ENCODE results near the gene PDE6B.

The PDE6B gene

GRCh38 chr4:673349-674091, 48.1 kb downstream of the PDE6B start:
- no peaks in the 10 kb centered on the region for H3K9me3 ChIP-seq (ENCODE audit: severe bottlenecking)
- DNase-seq: no peak
- peak overlapping the region; percentile 64 for H3K27ac ChIP-seq
- H3K27me3 ChIP-seq (ENCODE audit: insufficient read depth, low read depth, severe bottlenecking): no peaks in the 10 kb centered on the region
- H3K36me3 ChIP-seq: peaks cover 30% of the 10 kb centered on the region
- TF ChIP-seq CTCF (IDR thresholded peaks at IDR 0.05; ENCODE audit: low read depth, low read length): no peak
- peak overlapping the region; percentile 57 for H3K4me3 ChIP-seq (ENCODE audit: low read depth, low read length)

GRCh38 chr4:674172-675035, 49.0 kb downstream of the PDE6B start, which contains the start of the genes ATP5ME and MYL5:
Gene ATP5ME, minus strand, starts transcription at chr4:674276. Its CDS starts 29 bp downstream, at chr4:674247.
Gene MYL5, plus strand, starts transcription at chr4:674542. Its CDS starts 3,485 bp downstream, at chr4:678027.
- Histone ChIP-seq H3K4me3 (ENCODE audit: low read depth, low read length) (peak within 1 kb of the TSS; percentile 80), H3K27ac (peak within 1 kb of the TSS; percentile 85), H3K36me3 (peaks cover 30% of the 10 kb centered on the region), H3K9me3 (ENCODE audit: severe bottlenecking) (no peaks in the 10 kb centered on the region), H3K27me3 (ENCODE audit: insufficient read depth, low read depth, severe bottlenecking) (no peaks in the 10 kb centered on the region)
- peak; percentile 97 for DNase-seq
- TF ChIP-seq CTCF (IDR thresholded peaks at IDR 0.05; ENCODE audit: low read depth, low read length): peak; percentile 100

- DNase-seq: no peak
- Histone ChIP-seq H3K27me3 (ENCODE audit: insufficient read depth, low read depth, severe bottlenecking) (no peaks in the 10 kb centered on the region), H3K9me3 (ENCODE audit: severe bottlenecking) (no peaks in the 10 kb centered on the region), H3K4me3 (ENCODE audit: low read depth, low read length) (peak overlapping the region; percentile 80), H3K36me3 (peaks cover 30% of the 10 kb centered on the region), H3K27ac (peak overlapping the region; percentile 85)
- no peak for TF ChIP-seq CTCF (IDR thresholded peaks at IDR 0.05; ENCODE audit: low read depth, low read length)
These were observed 49.9 kb downstream of the PDE6B start for GRCh38 chr4:675036-675882.

DNA sequence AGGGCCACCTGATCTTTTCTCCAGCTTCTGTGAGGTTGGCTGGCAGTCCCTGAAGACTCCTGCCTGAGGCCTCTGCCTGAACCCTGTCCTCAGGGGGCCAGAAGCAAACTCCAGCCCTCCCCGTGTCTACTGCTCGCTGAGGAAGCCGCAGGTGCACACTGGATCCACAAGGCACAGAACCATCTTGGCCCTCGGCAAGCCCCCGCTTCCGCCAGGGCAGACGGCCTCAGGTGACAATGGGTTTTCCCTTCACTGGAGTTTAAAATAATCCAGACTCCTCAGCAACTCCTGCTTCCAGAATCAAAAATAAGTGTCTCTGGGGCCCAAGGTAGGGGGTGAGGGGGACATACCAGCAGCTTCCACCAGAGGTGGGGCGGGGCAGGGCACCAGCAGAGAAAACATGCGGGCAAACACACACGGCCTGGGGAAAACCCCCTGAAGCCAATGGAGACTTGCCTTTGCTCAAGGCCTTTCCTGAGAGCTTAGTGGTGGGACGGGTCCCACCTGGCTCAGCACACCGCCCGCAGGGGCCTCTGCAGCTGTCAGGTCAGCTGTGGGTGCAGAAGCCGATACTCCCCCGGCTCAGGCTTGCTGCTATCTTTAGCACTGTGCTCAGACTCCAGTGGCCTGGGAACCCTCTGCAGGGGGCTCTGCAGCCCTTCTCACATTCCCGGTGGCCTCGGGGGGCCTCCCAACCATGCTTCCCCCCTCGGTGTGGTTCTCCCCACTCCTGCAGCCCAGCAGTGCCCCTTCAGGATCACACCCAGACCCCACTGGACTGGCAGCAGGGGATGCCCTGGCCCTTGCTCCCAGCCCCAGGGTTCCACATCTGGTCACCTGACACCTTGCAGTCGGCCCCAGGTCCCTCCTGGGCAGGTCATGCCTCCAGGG, 50.9 kb downstream of the PDE6B start:
- Histone ChIP-seq H3K27ac (no peak overlapping the region), H3K9me3 (ENCODE audit: severe bottlenecking) (no peaks in the 10 kb centered on the region), H3K27me3 (ENCODE audit: insufficient read depth, low read depth, severe bottlenecking) (no peaks in the 10 kb centered on the region), H3K36me3 (peaks cover 21% of the 10 kb centered on the region), H3K4me3 (ENCODE audit: low read depth, low read length) (no peak overlapping the region)
- no peak for TF ChIP-seq CTCF (IDR thresholded peaks at IDR 0.05; ENCODE audit: low read depth, low read length)
- peak; percentile 59 for DNase-seq

DNA sequence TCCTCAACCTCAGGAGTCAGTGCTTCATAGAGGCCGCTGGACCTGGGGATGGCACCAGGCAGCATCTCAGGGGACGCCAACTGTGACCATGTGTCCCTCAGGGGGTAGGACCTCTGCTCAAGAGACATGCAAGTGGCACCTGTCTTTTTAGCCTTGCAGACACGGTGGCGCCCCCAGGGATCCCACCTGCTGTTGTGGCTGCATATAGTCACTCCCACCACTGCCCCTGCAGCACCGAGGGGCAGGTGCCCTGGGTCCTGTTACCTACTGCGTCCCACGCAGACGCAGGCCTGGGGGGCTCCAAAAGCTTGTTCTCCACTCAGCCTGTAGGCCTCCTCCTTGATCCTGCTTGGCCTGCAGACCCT, 51.5 kb downstream of the PDE6B start:
- H3K36me3 ChIP-seq: peaks cover 14% of the 10 kb centered on the region
- no peak for TF ChIP-seq CTCF (IDR thresholded peaks at IDR 0.05; ENCODE audit: low read depth, low read length)
- no peak overlapping the region for H3K4me3 ChIP-seq (ENCODE audit: low read depth, low read length)

More for the DNA sequence above, 51.5 kb downstream of the PDE6B start:
- H3K27me3 ChIP-seq (ENCODE audit: insufficient read depth, low read depth, severe bottlenecking): no peaks in the 10 kb centered on the region
- DNase-seq: no peak
- no peaks in the 10 kb centered on the region for H3K9me3 ChIP-seq (ENCODE audit: severe bottlenecking)
- H3K27ac ChIP-seq: no peak overlapping the region
